ENCODE results near the gene ABCG1.

Gene ABCG1

GRCh38 chr21:42191696-42192595 lies 27.0 kb upstream of the ABCG1 start:
- no peak for DNase-seq (ENCODE audit: low read depth)

GRCh38 chr21:42193131-42193671 lies 25.7 kb upstream of the ABCG1 start:
- DNase-seq (ENCODE audit: low read depth): peak; percentile 35

GRCh38 chr21:42193721-42194120 lies 25.2 kb upstream of the ABCG1 start:
- DNase-seq (ENCODE audit: low read depth): no peak

DNA sequence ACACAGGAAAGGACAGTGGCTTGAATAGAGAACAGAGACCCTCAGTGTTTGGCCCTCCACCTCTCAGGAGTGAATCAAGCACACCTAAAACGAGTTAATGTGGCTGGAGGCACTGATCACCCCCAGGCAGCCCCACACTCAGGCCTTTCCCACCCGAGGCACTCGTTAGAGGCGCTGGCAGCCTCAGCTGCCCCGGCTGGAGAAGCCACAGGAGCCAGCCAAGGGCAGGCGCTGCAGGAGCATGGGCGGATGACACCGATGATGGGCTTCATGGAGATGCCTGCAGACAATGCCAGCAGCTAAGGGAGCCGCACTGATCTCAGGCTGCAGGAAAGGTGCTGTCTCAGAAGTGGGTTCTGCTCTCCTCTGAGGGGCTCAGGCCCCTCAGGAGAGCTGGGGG lies 24.1 kb upstream of the ABCG1 start:
- no peak for DNase-seq (ENCODE audit: low read depth)

- no peak for DNase-seq (ENCODE audit: low read depth)
These were observed 23.4 kb upstream of the ABCG1 start for GRCh38 chr21:42195378-42196031.

DNA sequence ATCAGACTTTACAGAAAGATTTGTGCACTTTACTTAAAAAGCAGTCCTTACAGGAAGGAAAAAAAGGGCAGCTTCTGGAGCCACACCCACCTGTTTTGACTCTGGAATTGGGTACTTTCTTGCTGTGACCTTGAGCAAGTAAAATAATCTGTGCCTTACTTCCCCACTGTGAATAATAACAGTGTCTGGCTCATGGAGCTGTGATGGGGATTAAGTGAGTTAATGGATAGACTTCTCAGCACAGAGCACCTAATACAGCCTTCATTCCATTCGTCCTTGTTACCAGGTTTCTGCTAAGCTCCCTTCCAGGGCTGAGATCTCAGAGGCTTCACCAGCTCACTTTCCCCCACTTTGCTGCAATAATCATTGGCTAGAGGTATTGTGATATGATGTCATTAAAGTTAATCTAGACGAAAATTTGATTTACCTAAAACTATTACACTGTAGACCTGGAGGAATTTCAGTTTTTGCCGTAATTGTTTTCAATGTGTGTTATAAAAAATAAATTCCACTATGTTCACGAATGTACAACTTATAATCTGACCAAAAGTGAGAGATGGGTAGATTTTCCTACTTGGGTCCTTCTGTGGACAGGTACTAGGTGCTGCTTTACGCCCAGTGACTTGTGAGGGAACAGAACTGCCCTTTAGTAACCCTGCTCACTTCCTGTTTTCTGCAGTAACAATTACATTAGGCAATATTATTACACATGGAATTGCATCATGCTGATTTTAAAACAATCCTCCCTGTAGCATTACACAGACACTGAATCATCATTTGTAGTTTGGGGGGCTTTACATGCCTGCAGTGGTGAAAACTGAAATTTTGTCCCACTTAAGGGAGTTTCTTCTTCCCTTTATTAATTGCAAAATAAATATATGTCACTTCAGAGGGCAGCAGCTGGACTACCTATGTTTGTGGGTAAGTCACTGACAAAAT lies 19.7 kb upstream of the ABCG1 start:
- DNase-seq (ENCODE audit: low read depth): no peak

- no peak for DNase-seq (ENCODE audit: low read depth)
These were observed 19.0 kb upstream of the ABCG1 start for GRCh38 chr21:42199868-42200463.

GRCh38 chr21:42200906-42201614 lies 17.9 kb upstream of the ABCG1 start:
- DNase-seq (ENCODE audit: low read depth): no peak

- no peak for DNase-seq (ENCODE audit: low read depth)
These were observed 17.3 kb upstream of the ABCG1 start for GRCh38 chr21:42201615-42202161.

DNA sequence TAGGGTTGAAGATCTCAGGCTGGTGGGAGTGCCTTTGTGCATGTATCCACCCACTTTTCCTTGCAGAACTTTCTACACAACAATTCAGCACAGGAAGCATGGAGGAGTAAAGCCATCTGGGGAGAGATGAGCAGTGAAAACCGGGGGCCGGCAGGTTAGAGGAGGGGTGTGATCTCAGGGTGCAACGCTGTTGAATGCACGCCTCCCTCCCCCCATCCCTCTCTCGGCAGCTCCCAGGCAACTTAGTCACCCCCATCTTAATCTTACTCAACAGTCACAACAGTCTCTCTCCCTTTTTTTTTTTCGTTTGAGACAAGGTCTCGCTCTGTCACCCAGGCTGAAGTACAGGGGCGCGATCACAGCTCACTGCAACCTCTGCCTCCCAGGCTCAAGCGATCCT lies 16.6 kb upstream of the ABCG1 start:
- DNase-seq (ENCODE audit: low read depth): no peak

DNA sequence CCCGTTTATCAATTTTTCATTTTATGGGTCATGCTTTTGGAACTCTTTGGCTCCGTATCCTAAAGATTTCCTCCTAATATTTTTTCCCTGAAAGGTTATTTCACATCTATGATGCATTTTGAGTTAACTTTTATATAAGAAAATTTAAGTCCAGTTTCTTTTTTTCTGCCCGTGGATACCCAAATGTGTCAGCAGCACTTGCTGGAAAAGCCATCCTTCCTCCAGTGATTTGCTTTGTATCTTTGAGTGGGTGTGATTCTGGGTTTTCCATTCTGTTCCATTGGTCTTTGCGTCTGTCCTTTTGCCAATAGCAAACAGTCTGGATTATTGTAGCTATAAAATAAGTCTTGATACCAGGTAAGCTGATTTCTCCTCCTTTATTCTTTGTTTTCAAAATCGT lies 15.6 kb upstream of the ABCG1 start:
- no peak for DNase-seq (ENCODE audit: low read depth)

- no peak for DNase-seq (ENCODE audit: low read depth)
These were observed 15.0 kb upstream of the ABCG1 start for GRCh38 chr21:42203936-42204335.

DNA sequence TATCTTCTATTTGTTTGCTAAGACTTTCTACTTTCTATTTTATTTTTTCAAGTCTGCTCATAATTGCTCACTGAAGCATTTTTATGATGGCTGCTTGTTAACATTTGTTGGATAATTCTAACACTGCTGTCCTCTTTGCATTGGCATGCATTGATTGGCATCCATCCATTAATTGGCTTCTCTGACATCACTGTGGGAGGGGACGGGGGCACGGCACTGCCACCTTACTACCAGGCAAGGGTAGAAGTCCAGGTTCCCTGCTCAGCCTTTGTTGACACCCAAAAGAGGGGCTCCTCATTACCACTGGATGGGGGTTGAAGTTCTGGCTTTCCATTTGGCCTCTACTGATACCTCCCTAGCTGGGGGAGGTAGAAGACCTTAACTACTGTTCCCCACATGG lies 11.5 kb upstream of the ABCG1 start:
- DNase-seq (ENCODE audit: low read depth): no peak

DNA sequence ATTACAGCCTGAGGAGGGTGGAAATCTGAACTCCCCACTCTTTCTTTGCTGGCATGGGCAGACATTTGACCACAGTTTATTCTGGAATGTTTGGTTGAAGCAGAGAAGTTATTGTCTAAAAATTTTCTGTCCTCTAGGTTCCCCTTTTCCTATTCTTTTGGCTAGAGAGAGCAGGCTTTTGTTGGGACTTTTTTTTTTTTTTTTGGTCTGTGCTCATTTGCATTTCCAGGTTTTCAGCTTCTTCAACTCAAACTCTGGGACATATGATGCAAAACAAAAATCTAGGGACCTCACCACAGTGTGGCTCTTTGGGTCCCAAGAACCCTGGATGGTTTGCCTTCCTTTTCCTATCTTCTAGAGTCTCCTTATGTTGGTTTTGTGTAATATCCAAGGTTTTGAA lies 10.9 kb upstream of the ABCG1 start:
- no peak for DNase-seq (ENCODE audit: low read depth)

DNA sequence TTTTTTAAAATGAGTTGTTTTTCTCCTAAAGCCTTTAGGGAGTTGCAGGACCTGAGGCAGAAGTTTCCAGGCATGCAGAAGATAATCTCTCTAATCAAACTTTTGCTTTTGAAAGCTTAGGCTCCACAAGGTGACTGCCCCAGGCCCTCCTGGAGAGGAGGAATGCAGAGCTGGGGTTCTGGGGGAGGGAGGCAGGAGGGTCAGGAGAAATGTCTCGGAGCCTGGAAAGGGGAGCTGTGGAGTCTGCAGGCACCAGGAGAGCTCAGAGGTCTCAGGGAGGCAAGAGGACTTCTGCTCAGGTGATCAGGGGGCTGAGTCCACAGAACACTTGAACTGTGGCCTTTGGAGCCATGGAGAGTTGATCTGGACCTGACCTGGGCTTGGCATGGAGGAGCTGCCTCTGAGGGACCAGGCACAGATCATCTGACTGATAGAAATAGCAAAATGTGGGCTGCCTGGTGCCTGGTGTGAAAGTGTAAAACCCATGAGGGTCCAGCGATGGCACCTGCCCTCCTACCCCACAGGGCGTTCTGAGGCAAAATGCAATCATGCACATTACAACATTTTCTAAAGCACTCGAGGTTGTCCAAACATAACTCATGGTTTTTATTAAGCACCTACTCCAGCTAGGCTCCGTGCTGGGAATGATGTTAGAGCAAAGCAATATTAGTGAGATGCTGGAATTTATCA lies 10.0 kb upstream of the ABCG1 start:
- no peak for DNase-seq (ENCODE audit: low read depth)

DNA sequence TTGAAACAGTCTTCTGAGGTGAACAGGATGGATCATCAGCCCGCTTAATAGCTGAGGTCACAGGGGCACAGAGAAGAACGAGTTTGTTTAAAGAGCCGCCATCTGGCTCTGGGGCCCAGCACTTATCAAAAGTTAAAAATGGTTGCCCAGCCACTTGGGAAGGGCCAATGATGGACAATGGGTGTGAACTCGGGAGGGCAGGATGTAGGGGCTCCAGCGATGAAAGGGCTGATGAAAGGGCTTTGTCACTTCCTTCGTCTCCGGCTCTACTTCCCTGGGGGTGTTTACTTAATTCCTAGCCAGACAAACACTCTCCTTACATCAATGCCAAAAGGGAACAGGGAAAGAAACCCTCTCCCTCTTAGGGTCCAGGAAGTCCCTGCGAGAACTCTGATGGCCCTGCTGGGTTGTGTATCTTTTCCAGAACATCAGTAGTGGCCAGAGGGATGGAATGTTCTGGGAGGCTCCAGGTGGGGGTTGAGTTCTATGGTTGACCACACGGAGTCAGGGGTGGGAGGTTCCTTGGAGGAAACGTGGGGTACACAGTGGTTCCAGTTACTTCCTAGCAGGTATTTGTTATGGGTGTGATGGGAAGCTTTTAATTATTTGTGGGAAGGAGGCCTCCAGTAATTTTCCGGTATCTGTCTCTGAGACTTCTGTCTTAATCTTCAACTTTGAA lies 9.0 kb upstream of the ABCG1 start:
- DNase-seq (ENCODE audit: low read depth): no peak

- DNase-seq (ENCODE audit: low read depth): no peak
These were observed 6.7 kb upstream of the ABCG1 start for GRCh38 chr21:42212266-42212665.

GRCh38 chr21:42213082-42213774 lies 5.7 kb upstream of the ABCG1 start:
- no peak for DNase-seq (ENCODE audit: low read depth)
